SK-N-SH treated with all-trans-retinoic acid at 6 μM for 48 hours (cell line): ENCODE measurements around the gene MDGA2.

Experiments
- ATAC-seq: fragments of 200-7000 bp; cut with Tn5 transposase; 3 replicates; pipeline ENCODE4 v1.9.1; 2020; ENCODE audit warnings: mild to moderate bottlenecking, moderate library complexity
- ARNTL ChIP-seq: fragments of 450-650 bp; formaldehyde crosslinking; IDR thresholded peaks from 2 replicates; pipeline ENCODE4 v1.5.0; 2020; ENCODE audit warnings: low read depth, mild to moderate bottlenecking, moderate library complexity, borderline replicate concordance
- BACH2 ChIP-seq: fragments of 250-450 bp; sonication (Bioruptor Pico); IDR thresholded peaks from 2 replicates; pipeline ENCODE4 v1.9.0; 2021; ENCODE audit warnings: mild to moderate bottlenecking, borderline replicate concordance
- CSDC2 ChIP-seq: fragments of 250-450 bp; sonication (Bioruptor Pico); IDR thresholded peaks from 2 replicates; pipeline ENCODE4 v1.5.0; 2020; ENCODE audit warnings: mild to moderate bottlenecking, moderate library complexity
- CSRNP3 ChIP-seq: fragments of 250-450 bp; sonication (Bioruptor Pico); IDR thresholded peaks from 2 replicates; pipeline ENCODE4 v1.5.1; 2021; ENCODE audit warnings: mild to moderate bottlenecking, moderate library complexity
- ESRRG ChIP-seq: fragments of 250-450 bp; sonication (Bioruptor Pico); IDR thresholded peaks from 2 replicates; pipeline ENCODE4 v1.6.1; 2021; ENCODE audit warnings: mild to moderate bottlenecking
- GLIS3 ChIP-seq: fragments of 250-450 bp; sonication (Bioruptor Pico); IDR thresholded peaks from 2 replicates; pipeline ENCODE4 v1.5.0; 2020; ENCODE audit warnings: mild to moderate bottlenecking, moderate library complexity
- ISL1 ChIP-seq: fragments of 250-450 bp; sonication (Bioruptor Pico); IDR thresholded peaks from 2 replicates; pipeline ENCODE4 v2.1.2; 2022; ENCODE audit warnings: mild to moderate bottlenecking, moderate library complexity
- POU6F1 ChIP-seq: fragments of 250-450 bp; sonication (Bioruptor Pico); IDR thresholded peaks from 2 replicates; pipeline ENCODE4 v1.8.0; 2021; ENCODE audit warnings: low read depth, mild to moderate bottlenecking, moderate library complexity, borderline replicate concordance
- PPARA ChIP-seq: fragments of 250-450 bp; sonication (Bioruptor Pico); IDR thresholded peaks from 2 replicates; pipeline ENCODE4 v1.5.0; 2020; ENCODE audit warnings: mild to moderate bottlenecking, borderline replicate concordance
- RARB ChIP-seq: fragments of 250-450 bp; sonication (Bioruptor Pico); IDR thresholded peaks from 2 replicates; pipeline ENCODE4 v1.8.0; 2021; ENCODE audit warnings: mild to moderate bottlenecking, moderate library complexity
- SNAI2 ChIP-seq: fragments of 250-450 bp; sonication (Bioruptor Pico); IDR thresholded peaks from 2 replicates; pipeline ENCODE4 v1.5.0; 2020; ENCODE audit warnings: mild to moderate bottlenecking, moderate library complexity
- TCF4 ChIP-seq: fragments of 250-450 bp; sonication (Bioruptor Pico); IDR thresholded peaks from 2 replicates; pipeline ENCODE4 v1.8.0; 2021; ENCODE audit warnings: mild to moderate bottlenecking, moderate library complexity, borderline replicate concordance
- TOX ChIP-seq: fragments of 250-450 bp; sonication (Bioruptor Pico); IDR thresholded peaks from 2 replicates; pipeline ENCODE4 v1.8.0; 2021; ENCODE audit warnings: mild to moderate bottlenecking, moderate library complexity, borderline replicate concordance
- TSHZ2 ChIP-seq: fragments of 250-450 bp; sonication (Bioruptor Pico); IDR thresholded peaks from 2 replicates; pipeline ENCODE4 v1.5.0; 2020; ENCODE audit warnings: mild to moderate bottlenecking, moderate library complexity
- ZC3H10 ChIP-seq: fragments of 250-450 bp; sonication (Bioruptor Pico); IDR thresholded peaks from 2 replicates; pipeline ENCODE4 v1.5.1; 2021; ENCODE audit warnings: mild to moderate bottlenecking, moderate library complexity
- ZFP30 ChIP-seq: fragments of 450-650 bp; formaldehyde crosslinking; IDR thresholded peaks from 2 replicates; pipeline ENCODE4 v1.5.0; 2022; ENCODE audit warnings: mild to moderate bottlenecking, moderate library complexity
- ZNF565 ChIP-seq: fragments of 450-650 bp; formaldehyde crosslinking; conservative IDR thresholded peaks from 2 replicates; pipeline ENCODE4 v1.5.0; 2020; ENCODE audit warnings: low read depth, mild to moderate bottlenecking, moderate library complexity
- ZNF70 ChIP-seq: fragments of 450-650 bp; formaldehyde crosslinking; IDR thresholded peaks from 2 replicates; pipeline ENCODE4 v1.5.0; 2020; ENCODE audit warnings: mild to moderate bottlenecking, moderate library complexity
- ZNF8 ChIP-seq: fragments of 450-650 bp; formaldehyde crosslinking; IDR thresholded peaks from 2 replicates; pipeline ENCODE4 v1.5.0; 2020; ENCODE audit warnings: mild to moderate bottlenecking, moderate library complexity

MDGA2 gene

GRCh38 chr14:47328376-47328775 lies 347.0 kb downstream of the MDGA2 start (continued):
- no peak for TF ChIP-seq ZNF565 (CRISPR knock-in tag)
- TF ChIP-seq, all 23 proteins: peak for 0

- TF ChIP-seq TOX (CRISPR knock-in tag) (no peak), RARB (CRISPR knock-in tag) (no peak), ISL1 (CRISPR knock-in tag) (no peak), TSHZ2 (no peak), ZC3H10 (CRISPR knock-in tag) (no peak), ZNF8 (no peak), ARNTL (no peak), ZNF70 (CRISPR knock-in tag) (no peak), CSDC2 (CRISPR knock-in tag) (no peak), BACH2 (CRISPR knock-in tag) (no peak), POU6F1 (no peak), PPARA (no peak), ESRRG (no peak)
Observed at GRCh38 chr14:47327336-47327735, 348.1 kb downstream of the MDGA2 start.

GRCh38 chr14:47322751-47323150 lies 352.7 kb downstream of the MDGA2 start:
- ATAC-seq, result no peak
- TF ChIP-seq ZFP30 (CRISPR knock-in tag), result no peak
- TF ChIP-seq ARNTL, result no peak
- no peak for TF ChIP-seq TSHZ2
- no peak for TF ChIP-seq TCF4 (CRISPR knock-in tag)
- TF ChIP-seq ZNF70 (CRISPR knock-in tag), result no peak
- no peak for TF ChIP-seq BACH2 (CRISPR knock-in tag)
- no peak for TF ChIP-seq RARB (CRISPR knock-in tag)
- no peak for TF ChIP-seq CSRNP3 (CRISPR knock-in tag)
- no peak for TF ChIP-seq ISL1 (CRISPR knock-in tag)
- TF ChIP-seq CSDC2 (CRISPR knock-in tag), result no peak
- TF ChIP-seq ESRRG, result no peak
- TF ChIP-seq SNAI2 (CRISPR knock-in tag), result no peak

More at GRCh38 chr14:47327336-47327735, 348.1 kb downstream of the MDGA2 start:
- ATAC-seq, result no peak

GRCh38 chr14:47302121-47302520 lies 373.3 kb downstream of the MDGA2 start:
- TF ChIP-seq ZNF8 (no peak), TSHZ2 (no peak), ZNF565 (CRISPR knock-in tag) (no peak), TOX (CRISPR knock-in tag) (no peak), ARNTL (no peak), TCF4 (CRISPR knock-in tag) (no peak), ZFP30 (CRISPR knock-in tag) (no peak), GLIS3 (CRISPR knock-in tag) (no peak), SNAI2 (CRISPR knock-in tag) (no peak), POU6F1 (no peak), RARB (CRISPR knock-in tag) (no peak), ISL1 (CRISPR knock-in tag) (no peak)
- ATAC-seq, result no peak
